LoVo (cell line): Measurements from ENCODE around the gene ELMO1.

ENCODE experiments used
- DNase-seq: peaks from one replicate; pipeline ENCODE4 v3.0.0-alpha.2; 2016; ENCODE audit warnings: low spot score

ELMO1 gene

DNA sequence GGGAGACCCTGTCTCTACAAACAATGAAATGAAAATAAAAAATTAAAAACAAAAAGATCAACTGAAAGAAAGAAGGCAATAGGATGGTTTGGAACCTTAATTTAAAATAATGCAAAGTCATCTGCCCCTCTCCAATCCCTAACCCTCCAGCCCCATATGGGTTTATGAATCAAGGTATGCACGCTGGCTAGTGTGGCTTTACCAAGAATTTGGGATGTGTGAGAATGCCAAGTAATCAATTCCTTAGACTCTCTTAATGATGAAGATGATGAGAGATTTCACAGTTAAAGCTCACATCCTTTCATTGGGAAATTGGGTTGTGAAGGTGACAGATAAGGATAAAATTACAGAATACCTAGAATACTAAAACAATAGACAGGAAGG, 577.3 kb downstream of the ELMO1 start:
- DNase-seq: no peak

DNA sequence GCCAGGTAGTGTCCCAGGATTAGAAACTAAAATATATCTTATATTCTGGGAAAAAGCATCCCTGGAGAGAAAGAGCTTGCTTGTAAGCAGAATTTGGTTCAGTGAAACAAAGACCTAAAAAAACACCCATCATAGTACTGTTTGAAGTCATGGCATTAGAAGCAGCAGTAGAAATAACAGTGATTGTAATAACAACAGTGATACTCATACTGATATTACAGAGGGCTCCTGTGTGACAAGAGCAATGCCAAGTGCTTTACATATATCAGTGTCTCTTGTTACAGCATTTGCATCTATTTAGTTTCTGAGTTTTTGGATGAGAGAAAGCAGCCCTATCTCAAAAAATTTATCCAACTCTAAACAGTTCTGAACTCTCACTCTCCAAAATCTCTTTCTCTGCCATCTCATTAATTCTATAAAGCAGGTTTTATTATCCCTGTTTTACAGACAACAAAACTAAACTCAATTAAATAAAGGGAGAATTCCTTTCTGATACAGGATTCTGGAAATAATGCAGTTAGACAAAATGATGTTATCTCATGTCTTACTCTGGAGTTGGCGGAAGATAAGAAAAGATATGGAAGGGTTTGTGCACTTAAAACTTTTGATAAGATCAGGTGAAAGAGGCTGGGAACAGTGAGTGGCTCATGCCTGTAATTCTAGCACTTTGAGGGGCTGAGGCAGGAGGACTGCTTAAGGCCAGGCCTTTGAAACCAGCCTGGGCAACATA, 577.9 kb downstream of the ELMO1 start:
- no peak for DNase-seq

DNA sequence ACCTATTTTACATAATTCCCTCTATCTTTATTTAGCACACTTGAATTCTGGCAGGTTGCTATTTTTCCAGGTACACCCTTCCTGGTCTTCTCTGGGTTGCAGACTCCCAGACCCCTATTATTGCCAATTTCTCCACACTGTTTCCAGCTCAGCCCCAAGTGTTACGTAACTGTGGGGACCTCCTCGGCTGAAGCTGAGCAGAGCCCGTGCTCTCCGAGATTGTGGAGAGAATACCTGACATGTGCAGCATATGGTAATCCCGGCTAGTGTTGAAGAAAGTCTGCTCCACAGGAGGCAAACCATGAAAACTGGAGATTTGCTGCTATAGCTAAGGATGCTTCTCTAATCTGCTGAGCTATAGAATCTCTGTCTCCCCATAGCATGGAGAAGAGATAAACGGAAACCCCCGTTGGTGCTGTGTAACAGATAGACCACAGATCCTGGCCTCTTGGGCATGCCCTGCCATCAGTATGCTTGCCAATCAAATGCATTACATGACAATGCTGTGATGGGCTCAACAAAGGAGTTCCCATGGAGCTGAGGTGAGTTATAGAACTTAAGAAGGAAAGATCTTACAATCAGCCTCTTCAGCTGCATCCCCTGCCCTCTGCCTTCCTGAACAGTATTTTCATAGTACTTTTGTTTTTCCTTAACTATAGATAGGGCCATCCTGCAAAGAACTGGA, 579.8 kb downstream of the ELMO1 start:
- DNase-seq: no peak

DNA sequence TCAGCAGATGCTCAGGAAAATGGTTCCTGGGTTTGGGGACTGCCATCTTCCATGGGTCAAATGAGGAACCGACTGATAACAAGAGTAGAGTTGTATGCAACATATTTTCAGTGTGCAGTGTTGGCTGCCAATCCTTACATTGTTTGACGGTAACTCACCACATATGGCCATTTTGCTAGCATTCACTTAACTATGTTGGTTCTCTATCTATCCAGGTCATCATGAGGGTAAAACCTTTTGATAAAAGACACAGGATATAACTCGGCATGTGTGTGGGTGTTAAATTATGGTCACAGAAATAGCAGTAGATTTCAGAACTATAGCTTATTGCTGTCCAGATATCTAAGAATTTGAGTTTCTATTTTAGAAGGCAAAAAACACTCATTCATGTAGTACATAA, 583.6 kb downstream of the ELMO1 start:
- no peak for DNase-seq

DNA sequence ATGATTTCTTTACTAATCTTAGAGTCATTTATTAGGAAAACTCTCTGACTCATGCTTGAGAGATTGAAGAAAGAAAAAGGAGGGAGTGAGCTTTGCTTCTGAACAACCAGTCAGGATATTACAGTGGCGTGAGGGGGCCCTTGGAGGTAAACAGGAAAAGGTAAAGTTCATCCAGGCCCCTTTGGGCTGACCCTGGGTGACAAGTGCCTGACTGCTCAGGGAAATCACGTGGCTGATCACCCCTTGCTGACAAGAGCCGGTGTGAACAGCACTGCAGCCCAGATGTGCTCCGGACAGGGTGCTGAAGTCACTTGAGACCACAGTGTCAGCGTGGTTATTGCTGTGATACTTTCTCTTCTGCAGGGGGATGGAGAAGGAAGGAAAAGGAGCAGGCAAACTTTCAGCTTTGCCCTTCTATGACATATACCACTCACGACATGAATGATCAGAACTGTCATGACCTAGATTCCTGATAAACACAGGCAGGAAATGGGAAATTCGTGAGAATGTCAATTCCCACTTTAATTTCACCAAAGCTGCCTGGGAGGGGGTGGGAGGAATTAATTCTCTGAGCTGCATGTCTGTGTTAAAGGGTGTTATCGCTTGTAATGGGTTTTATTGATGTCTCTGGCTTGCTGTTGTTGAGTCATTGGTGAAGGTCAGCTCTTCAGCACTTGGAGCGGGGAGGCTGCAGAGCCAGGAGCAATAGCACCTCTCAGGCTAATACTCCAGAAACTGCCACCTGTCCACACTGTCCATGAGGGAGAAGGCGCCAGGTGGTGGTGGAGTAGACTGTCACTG, 584.6 kb downstream of the ELMO1 start:
- DNase-seq: no peak

DNA sequence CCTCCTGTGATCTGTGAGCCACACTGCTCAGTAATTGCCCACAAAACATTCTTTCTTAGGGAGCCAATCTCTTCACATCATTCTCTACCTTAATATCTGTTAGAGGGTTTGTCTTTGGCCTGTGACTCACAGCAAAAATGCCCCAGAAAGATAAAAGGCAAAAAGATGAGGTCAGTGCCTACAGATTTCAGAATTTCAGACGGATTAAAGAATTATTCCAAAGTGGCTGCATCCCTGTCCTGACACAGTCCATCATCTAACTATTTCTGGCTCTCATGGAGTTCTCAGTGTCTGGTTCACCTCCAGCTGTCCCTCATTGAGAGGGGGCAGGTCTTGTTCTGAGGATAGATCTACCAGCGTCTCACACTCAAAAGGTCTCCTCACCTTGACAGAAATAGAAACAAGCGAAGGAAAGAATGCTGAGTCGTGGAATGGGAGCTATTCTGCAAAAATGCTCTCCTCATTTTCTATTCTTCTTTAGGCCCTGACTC, 585.8 kb downstream of the ELMO1 start:
- DNase-seq: no peak

DNA sequence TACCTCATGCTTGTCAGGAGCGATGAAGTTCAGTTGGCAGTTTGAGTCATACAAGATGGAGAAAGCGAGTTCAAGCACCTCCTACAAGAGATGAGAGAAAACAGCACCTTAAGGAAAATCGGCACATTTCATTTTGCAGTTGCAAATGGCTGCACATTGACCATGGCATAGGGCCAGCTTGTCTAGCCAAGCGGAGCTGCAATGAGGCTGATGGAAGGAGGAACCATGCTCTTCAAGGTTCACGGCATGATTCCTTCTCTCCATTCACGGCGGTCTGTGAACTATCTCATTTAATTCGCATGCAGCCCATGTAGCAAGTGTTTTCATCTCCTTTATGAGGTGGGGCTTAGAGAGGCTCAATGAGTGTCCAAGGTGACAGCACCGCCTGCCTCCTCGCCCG, 587.0 kb downstream of the ELMO1 start:
- no peak for DNase-seq

DNA sequence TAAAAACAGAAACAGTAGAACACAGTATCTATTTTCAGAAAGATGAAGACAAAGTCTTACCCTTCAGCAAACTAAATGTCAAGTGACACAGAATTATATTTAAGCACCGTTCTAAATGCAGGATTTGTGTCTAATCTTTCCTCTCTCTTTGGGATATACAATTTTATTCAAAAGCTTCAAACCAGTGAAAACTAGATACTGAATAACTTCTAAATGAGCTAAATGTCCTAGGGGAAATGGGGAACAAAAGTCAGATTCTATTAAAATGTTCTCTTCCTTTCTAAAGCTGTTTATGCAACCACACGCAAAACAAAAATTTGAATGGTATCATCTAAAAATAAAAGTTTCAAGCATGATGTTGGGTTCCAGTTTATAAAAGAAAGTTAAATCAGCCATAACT, 588.0 kb downstream of the ELMO1 start:
- DNase-seq: no peak

DNA sequence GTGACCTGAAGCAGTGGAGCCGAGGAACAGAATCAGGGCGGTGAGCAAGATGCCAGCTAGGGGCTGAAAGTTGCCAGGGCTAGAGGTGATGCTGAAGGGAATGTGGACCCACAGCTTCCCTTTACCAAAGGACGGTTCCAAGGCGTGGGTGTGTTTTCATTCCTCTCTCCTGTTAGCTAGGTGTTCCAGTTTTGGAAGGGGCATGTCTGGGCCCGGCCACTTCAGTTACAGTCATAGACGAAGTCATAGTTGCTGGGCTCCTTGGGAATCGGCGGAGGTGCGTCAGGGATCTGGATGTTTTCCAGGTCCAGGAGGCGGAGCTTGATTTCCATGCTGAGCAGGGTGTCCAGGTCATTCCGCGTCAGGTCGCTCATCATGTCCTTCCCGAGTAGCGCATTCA, 593.3 kb downstream of the ELMO1 start:
- DNase-seq: no peak

DNA sequence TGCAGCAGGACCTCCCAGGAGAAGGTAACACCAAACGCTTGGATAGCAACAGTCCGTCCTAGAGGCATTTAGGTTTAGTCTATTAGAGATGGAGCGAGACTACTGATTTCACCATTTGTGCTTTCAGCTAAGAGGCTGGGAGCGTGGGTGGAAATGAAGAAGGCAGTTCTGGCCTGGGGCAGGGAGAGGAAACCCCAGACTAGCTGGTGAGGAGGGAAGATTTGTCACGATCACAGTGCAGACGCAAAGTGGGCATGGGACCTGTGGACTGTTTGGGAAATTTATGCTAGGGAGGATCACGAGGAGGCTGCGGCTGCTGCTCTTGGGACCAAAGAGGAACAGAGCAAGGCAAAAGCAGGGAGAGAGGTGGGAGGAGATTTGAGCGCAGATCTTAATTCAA, 594.0 kb downstream of the ELMO1 start:
- DNase-seq: no peak

DNA sequence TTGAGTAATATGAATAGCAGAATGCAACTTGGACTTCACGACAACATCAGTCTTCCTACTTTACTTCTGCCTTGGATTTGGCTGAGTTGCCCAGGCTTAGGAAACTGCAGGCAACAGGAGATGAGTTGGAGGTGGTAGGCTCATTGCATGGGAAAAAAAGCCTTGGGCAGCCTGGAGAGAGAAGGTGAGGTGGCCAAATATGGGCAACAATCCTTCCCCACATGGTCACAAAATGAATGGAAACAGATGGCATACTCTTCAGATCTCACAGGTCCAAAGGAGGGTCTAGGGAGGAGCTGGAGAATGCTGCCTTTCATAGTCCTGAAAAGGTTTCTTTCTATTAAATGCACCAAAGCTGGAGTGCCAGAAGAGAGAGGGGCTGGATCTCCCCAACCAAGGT, 595.7 kb downstream of the ELMO1 start:
- DNase-seq: no peak

DNA sequence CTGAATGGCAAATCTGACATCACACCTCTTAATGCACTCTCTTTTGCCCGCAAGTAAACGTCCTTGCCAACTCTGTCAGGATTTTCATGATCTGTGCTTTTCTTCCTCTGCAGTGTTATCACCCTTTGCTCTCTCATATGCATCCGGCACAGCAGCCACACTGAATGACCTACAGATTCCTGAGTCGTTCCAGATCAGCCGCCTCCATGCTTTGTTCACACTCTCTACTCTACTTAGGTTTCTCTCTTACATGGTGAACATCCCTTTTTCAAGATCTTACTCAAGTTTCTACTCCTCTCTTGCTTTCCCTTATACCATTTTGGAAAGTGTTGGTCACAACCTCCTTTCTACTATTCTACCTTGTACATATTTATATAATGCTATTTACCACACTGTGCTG, 596.6 kb downstream of the ELMO1 start:
- DNase-seq: no peak

DNA sequence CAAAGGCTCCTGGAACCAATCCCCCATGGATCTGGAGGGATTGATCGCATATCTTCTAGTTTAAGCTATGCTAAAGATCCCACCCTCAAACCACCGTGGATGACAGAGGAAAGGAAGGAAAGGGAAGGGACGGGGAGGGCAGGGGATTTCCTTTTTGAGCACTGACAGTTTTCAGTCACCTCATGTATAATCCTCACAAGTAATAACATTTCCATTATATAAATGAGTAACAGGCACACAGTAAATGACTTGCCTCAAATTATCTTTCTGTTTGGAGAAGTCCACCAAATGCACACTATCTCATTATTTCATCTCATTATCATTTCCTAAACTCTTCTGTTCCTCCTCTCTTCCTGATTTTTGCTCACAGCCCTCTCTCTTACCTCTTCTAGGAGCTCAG, 597.3 kb downstream of the ELMO1 start:
- DNase-seq: no peak

DNA sequence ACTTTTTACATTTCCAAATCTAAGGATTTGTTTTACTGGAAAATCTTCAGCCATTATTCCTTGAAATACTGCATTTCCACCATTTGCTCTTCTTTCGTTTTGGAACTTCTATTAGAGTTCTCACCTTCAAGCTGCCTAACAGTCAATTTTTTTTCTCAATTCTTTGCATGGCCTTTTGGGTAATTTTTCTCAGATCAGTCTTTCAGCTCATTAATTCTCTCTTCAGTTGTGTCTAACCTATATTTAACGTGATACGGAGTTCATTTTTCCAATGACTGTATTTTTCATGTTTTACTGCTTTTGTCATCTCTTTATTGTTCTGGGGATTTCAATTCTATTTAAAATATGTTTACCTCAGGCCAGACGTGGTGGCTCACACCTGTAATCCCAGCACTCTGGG, 600.7 kb downstream of the ELMO1 start:
- DNase-seq: no peak

DNA sequence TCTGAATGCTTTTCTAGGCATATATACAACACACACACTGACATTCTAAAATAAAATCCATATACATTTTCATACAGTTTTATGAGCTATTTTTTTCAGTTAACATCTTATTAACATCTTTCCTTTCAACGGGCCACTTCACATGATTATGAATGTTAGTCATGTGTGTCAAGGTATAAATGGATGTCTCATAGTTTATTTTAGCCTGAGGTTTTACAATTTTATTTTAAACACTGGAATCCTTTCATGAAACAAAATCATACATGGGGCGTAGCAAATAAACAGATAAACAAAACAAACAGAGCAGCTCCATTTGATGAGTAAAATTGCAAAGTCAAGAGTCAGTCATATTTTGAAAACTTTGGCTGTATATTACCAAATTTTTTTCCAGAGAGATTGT, 604.3 kb downstream of the ELMO1 start:
- DNase-seq: no peak

DNA sequence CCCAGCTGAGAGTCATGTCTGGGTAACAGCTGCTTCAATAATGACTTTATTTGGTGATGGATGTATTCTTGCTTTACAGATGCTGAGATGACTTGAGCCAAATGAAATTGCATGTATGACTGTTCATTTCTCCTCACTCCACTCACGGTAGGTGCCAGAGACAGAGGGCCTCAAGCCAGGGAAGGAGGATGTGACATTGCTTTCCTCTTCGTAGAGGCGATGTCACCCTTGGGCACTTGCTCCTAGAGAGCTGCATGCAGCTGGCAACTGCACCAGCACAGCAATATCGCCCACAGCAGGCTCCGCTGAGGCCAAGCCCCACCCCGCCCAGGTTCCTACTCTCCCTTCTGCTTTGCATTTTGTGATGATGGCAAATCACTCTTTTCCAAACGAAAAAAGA, 607.8 kb downstream of the ELMO1 start:
- no peak for DNase-seq

DNA sequence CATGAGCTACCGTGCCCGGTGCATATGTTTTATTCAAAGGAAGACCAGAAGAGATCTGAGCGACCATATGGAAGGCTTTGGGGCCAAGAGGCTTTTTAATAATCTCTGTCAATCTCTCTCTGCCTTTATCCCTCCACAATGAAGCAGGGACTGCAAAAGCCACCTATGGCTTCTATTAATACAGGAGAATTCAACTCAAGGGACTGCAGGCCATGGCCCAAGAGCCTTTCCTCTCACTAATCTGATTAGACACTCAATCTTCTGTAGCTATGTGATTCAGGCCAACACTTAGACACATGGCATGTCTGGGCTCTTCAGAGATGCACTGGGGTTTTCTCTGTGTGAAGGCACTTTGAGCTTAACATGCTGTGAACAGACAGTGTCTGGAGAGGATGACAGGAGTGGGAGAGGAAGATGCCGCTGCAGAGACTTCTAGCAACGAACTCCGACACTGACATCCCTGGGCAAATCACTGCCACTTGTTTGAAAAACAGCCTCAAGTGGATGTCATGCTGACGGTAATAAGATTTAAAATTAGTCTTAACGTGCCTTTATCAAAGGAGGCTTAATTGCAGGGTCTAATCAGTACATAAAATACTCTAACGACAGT, 609.9 kb downstream of the ELMO1 start:
- DNase-seq: no peak

DNA sequence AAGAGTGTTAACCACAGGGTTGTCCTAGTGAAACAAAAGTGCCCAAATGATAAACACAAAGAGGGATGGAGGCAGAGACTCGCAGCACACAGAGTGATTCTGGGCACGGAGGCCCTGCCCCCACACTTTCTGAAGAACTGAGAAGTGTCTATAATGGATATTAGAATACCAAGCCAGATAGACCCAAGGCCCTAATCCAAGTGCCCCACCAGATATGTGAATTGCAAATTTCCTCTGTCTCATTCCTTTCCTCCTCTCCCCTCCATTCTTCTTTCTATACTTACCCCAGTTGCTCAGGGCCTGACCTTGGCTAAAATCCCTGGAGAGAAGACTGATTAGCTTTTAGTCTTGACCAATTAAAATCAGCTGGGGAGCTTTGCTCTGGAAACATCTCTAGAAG, 617.6 kb downstream of the ELMO1 start:
- DNase-seq: no peak

DNA sequence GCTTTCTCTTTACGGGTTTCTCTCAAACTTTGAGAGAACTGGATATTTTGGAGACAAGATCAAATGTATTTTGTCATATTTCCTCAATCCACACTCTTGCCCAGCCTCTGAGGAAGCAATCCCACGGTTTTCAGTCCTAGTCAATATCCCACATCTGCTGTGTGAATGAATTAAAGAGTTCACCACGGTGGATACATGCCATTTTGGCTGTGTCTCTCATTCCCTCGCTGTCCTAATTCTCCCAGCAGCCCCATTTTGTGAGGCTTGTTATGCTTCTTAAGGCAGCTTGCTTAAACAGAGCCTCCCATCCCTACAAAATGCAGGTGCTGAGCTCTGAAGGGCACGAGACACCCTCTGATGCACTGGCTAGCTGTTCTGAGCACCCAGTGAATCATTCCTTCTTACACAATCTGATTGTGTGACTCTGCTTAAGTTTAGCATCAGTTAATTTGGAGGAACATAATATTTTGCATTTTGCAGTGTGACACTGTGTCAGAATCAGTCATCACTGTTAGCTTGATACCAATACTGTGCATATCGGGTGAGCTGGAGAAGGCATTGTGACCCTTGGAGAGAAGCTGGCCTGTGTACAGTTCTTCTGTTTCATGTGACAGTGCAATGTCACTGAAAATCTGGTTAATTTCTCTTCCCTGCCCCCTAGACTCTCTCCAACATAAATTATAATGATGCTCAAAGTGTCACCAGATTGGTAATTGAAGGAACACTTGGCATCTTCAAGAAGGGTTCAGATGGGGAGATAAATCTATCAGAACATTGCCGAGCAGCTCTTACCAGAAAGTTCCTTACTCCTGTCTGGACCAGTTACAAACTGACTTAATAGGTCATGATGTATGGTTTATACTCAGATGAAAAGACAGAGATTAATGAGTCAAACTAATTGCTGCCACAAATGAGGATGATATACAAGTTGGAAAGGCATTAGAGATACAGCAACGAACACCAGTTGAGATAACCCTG, 620.6 kb downstream of the ELMO1 start:
- no peak for DNase-seq

DNA sequence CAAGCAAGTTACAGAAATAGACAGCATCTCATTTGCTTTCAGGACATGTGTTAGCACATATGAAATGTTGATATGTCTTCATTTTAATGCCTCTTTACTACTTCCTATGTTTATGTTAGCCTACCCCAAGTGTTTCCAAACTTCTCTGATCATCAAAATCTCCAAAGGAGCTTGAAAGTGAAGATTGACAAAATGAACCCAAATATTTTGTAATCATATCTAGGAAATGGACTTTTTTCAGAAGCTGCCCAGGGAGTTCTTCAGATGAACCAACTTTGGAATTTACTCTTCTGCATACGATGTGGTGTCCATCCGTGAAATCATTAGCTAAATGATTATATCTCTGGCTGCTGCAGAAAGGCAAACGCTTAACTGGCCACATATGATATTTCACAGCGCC, 623.2 kb downstream of the ELMO1 start:
- no peak for DNase-seq

DNA sequence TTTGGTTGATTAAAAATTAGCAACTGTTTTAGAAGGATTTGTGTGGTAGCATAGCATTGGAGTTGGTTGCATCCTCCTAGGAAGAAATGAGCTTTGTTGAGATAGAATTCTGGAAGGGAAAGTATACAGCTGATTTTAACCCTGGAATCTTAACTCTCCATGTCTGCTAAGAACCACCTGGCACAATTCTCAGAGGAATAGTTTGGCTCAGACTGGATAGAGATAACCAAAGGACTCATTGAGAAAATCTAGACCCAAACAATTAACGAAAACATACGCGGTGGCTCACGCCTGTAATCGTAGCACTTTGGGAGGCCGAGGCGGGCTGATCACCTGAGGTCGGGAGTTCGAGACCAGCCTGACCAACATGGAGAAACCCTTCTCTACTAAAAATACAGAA, 625.3 kb downstream of the ELMO1 start:
- no peak for DNase-seq
